ENCODE measurements around the gene ADORA3. TPM values are rescaled to one million over a fixed set of nuclear protein-coding genes. Genes with fewer than 3 reads are reported as not detected.

ADORA3 gene
- total and polyA plus RNA-seq, 2 of the 4 experiments (the other 2 are of a cell fraction) = not detected

- CTCF ChIA-PET = interaction anchor here (1.5 kb wide), 1 partner anchor 22 kb away, joined by 4 read pairs; no protein-coding TSS in a partner anchor
- DNase-seq (no peak), ATAC-seq (ENCODE audit: low read depth) (no peak)
- no peak overlapping the region for H2BK20ac ChIP-seq (ENCODE audit: low read depth, low read length)
- H3K79me1 ChIP-seq (ENCODE audit: low read depth in 1 of 2, low read length in 2 of 2) = no peaks in the 10 kb centered on the region
- no peaks in the 10 kb centered on the region for H4K20me1 ChIP-seq (ENCODE audit: insufficient read depth, low read length)
- no peak overlapping the region for H3K4me2 ChIP-seq (ENCODE audit: low read depth, low read length)
- H3K36me3 ChIP-seq (ENCODE audit: control insufficient read depth, insufficient read depth, low read length) = no peaks in the 10 kb centered on the region
- no peak overlapping the region for H3K18ac ChIP-seq (ENCODE audit: low read depth, low read length)
- no peak overlapping the region for H4K91ac ChIP-seq (ENCODE audit: insufficient read depth, low read depth, low read length)
- dilution Hi-C loops (cut with HindIII; ENCODE audit: low sequenced_read_pairs, unreplicated experiment) = no loop called here
- no peak overlapping the region for H2AFZ ChIP-seq (replicated peaks; ENCODE audit: low read length, poor library complexity)
- no peak overlapping the region for H4K5ac ChIP-seq (ENCODE audit: low read depth, low read length)
- POLR2A ChIA-PET (ENCODE audit: unreplicated experiment) = no interaction called here
- H3K9me3 ChIP-seq (ENCODE audit: control insufficient read depth, insufficient read depth, low read length) = no peaks in the 10 kb centered on the region
- no peak overlapping the region for H3K23ac ChIP-seq (ENCODE audit: low read depth, low read length)
- no peak overlapping the region for H2BK15ac ChIP-seq (ENCODE audit: low read depth, low read length)
- BruUV-seq (replicated peaks) = no TSS peak
- H3K4ac ChIP-seq (ENCODE audit: low read depth, low read length) = no peak overlapping the region
- H3K4me3 ChIP-seq (ENCODE audit: insufficient read depth, low read depth, low read length) = no peak overlapping the region
- no peak overlapping the region for H3K14ac ChIP-seq (replicated peaks; ENCODE audit: low read depth, low read length)
- H3K56ac ChIP-seq (ENCODE audit: extremely low read depth, insufficient read depth, low read length) = no peak overlapping the region
- no peak overlapping the region for H2BK5ac ChIP-seq (ENCODE audit: low read depth, low read length, poor library complexity, severe bottlenecking)
- no peak overlapping the region for H4K8ac ChIP-seq (ENCODE audit: low read depth in 2 of 2, low read length in 2 of 2)
- no peaks in the 10 kb centered on the region for H3K9me1 ChIP-seq (ENCODE audit: insufficient read depth, low read length)
- H3K9ac ChIP-seq (ENCODE audit: low read depth, low read length) = no peak overlapping the region
- intact Hi-C loops (cut with micrococcal nuclease) = no loop called here
- H2BK120ac ChIP-seq (ENCODE audit: low read depth, low read length) = no peak overlapping the region
- H2AK5ac ChIP-seq (ENCODE audit: low read depth, low read length) = no peak overlapping the region
- in situ Hi-C loops (cut with MboI; ENCODE audit: low sequenced_read_pairs) = loop anchor here (25.0 kb wide), 1 partner anchor 876 kb away; no protein-coding TSS in a partner anchor
- H2AK9ac ChIP-seq (replicated peaks; ENCODE audit: low read depth, low read length, poor library complexity) = no peak overlapping the region
- H3K4me1 ChIP-seq (ENCODE audit: control insufficient read depth, insufficient read depth, low read length) = no peaks in the 10 kb centered on the region
- peaks cover 6% of the 10 kb centered on the region for H3K27me3 ChIP-seq (ENCODE audit: control insufficient read depth, insufficient read depth, low read length)
- no peak overlapping the region for H3K27ac ChIP-seq (ENCODE audit: insufficient read depth, low read length)
- no peak for TF ChIP-seq USF2 (IDR thresholded peaks at IDR 0.05; ENCODE audit: low read depth, low read length)
- TF ChIP-seq SMC3 (IDR thresholded peaks at IDR 0.05; ENCODE audit: low read depth, low read length) = no peak
- no peak for TF ChIP-seq RAD21 (IDR thresholded peaks at IDR 0.05; ENCODE audit: low read length)
- no peak for TF ChIP-seq RCOR1 (IDR thresholded peaks at IDR 0.05; ENCODE audit: insufficient replicate concordance, low read length)
- no peak for TF ChIP-seq ELK1 (IDR thresholded peaks at IDR 0.05; ENCODE audit: borderline replicate concordance, low read depth, low read length)
- no peak for TF ChIP-seq CTCF (conservative IDR thresholded peaks at IDR 0.05; ENCODE audit: low read depth, low read length)
- no peak for TF ChIP-seq MXI1 (IDR thresholded peaks at IDR 0.05; ENCODE audit: borderline replicate concordance, low read depth, low read length)
- no peak for TF ChIP-seq RFX5 (IDR thresholded peaks at IDR 0.05; ENCODE audit: low read depth, low read length)
- no peak for TF ChIP-seq BHLHE40 (IDR thresholded peaks at IDR 0.05; ENCODE audit: low read depth, low read length)
- TF ChIP-seq POLR2A (IDR thresholded peaks at IDR 0.05; ENCODE audit: low read depth, low read length) = no peak
- no peak for TF ChIP-seq MAZ (IDR thresholded peaks at IDR 0.05; ENCODE audit: borderline replicate concordance, low read depth, low read length)
- TF ChIP-seq CEBPB (IDR thresholded peaks at IDR 0.05; ENCODE audit: low read depth, low read length) = no peak
- no peak for TF ChIP-seq MAFK (IDR thresholded peaks at IDR 0.05; ENCODE audit: low read depth, low read length)
- no peak for TF ChIP-seq FOS (IDR thresholded peaks at IDR 0.05; ENCODE audit: low read depth, low read length)
- 40% methylated on average over 1 of the region's 7 CpGs; no CpG with 5 or more reads in 1 of the 2 experiments for WGBS, 2 experiments (ENCODE audit: extremely low coverage in 2 of 2, insufficient read length in 1 of 2)
These were observed 17.0 kb downstream of the ADORA3 start for GRCh38 chr1:111486431-111486830.
